NT2/D1 (cell line): ENCODE results near the gene ZC3H12D.

ENCODE experiments used
- SUZ12 ChIP-seq: IDR thresholded peaks from 2 replicates; pipeline ENCODE4 v1.6.1; 2011; ENCODE audit not compliant: insufficient read length, insufficient read depth; ENCODE audit errors: extremely low read depth
- YY1 ChIP-seq: IDR thresholded peaks from 2 replicates; pipeline ENCODE4 v1.6.1; 2011; ENCODE audit not compliant: insufficient read length, insufficient read depth
- ZNF274 ChIP-seq: IDR thresholded peaks from 2 replicates; pipeline ENCODE4 v1.6.1; 2011; ENCODE audit warnings: mild to moderate bottlenecking, low read depth, low read length

GRCh38 chr6:149478631-149479314 lies 6.0 kb downstream of the ZC3H12D start:
- TF ChIP-seq ZNF274 (no peak), YY1 (no peak), SUZ12 (no peak)
